GM21737 (cell line): ENCODE measurements around the gene CLDN9.

Source experiments
- ATAC-seq: cut with Tn5 transposase; IDR thresholded peaks from one replicate; pipeline ENCODE4 v1.9.1; 2021; ENCODE audit warnings: mild to moderate bottlenecking, moderate library complexity; ENCODE audit not compliant: unreplicated experiment

CLDN9 gene

GRCh38 chr16:2973605-2974318 is 39.0 kb upstream of the CLDN9 start:
- ATAC-seq, result no peak

DNA sequence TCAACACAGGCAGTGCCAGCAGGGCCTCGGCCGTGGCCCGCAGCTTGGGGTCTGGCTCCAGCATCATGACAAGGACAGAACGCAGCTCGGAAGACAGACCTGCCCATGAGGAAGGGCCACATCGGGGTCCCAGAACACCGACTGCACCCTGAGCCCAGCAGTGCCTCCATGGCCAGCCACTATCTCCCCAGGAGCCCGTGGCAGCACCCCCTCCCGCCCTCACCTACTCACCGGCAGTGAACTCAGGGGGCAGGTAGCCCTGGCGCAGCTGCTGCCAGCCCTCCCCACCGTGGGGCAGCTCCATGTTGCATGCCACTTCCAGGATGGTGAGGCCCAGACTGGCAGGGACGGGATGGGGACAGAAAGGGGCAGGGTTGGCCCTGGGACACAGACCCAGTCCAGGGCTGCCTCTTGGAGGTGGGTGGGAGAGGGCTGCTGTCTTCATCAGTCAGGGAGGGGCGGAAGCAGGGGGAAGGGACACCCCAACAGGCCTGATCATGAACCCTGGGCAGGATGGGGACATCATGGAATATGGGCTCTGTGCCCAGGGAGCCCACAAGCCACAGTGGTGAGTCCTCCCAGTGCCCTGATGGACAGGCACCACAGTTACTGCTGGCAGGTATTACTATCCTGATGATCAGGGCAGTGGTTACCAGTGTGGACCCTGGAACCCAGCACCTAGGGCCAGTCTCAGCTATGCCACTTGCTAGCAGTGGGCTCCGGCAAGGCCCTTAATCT is 38.2 kb upstream of the CLDN9 start:
- no peak for ATAC-seq

DNA sequence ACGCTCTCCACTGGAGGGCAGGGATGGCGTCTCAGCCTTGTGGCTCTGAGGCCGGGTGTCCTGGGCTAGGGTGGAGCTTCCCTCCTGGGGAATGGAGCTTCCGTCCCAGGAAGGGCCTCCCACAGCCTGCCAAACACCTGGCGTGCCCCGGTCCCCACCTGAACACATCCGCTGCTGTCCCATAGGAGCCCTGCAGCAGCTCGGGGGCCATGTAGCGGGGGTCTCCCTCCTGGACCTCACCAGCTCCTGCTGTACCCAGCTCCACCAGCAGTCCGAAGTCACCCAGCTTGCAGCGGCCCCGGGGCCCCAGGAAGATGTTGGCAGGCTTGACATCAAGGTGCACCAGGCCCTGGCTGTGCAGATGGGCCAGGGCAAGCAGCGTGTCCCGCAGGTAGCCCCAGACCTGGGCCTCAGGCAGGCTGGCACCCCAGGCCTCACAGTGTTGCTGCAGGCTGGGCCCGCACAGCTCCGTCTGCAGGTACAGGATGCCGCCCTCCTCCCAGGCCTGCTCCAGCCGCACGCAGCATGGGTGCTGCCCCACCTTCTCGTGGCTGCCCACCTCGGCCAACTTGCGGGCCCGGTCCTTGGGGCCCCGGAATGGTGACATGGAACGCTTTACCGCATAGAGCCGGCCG is 37.4 kb upstream of the CLDN9 start:
- ATAC-seq, result no peak

- ATAC-seq, result no peak
Measured at GRCh38 chr16:2976201-2976600, 36.5 kb upstream of the CLDN9 start.

GRCh38 chr16:2976673-2977072 is 36.0 kb upstream of the CLDN9 start:
- ATAC-seq, result no peak

GRCh38 chr16:2977440-2977839 is 35.3 kb upstream of the CLDN9 start:
- no peak for ATAC-seq

GRCh38 chr16:2979669-2980226 is 33.0 kb upstream of the CLDN9 start:
- no peak for ATAC-seq

DNA sequence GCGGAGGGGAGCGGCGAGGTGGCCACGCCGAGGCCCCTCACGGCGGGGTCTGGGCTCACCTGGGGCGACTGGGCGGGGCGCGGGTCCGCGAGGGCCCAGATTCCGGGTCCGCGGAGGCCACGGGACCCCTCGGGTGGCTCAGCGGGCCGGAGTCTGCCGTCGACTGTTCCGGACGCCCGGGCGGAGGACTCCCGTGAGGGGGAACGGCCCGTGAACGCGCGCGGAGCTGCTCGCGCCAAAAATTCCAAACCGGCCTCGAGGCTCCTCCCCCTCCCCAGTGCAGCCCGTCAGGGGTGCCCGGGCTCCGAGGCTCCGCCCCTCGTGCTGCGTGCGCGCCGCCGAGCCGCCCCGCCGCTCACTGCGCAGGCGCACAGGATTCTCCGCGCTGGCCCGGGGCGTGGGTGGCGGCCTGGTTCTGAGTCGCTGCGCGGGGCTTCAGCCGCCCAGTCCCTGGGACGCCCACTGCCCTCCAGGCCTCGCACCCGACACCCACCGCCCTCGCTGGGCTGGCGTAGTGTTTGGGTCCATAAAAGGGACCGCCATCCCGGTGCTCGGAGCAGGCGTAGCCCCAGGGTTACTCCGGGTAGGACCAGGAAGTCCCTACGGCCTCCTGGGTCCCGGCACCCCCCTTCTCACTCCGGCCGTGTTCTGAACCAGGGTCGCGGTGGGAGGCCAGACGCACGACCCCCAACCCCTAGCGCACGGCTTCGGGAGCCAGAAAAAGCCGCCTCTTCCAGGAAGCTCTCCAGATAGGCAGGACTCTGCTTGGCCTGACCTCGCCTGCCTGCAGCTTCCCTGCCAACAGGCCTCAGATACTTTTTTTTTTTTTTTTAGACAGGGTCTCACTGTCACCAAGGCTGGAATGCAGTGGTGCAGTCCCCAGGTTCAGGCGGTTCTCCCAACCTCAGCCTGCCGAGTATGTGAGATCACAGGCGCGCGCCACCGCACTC is 32.2 kb upstream of the CLDN9 start, which contains the start of gene PKMYT1:
Gene PKMYT1, minus strand, starts transcription at position 220 of the 950 bp plus-strand sequence. CDS start 789 bp downstream, outside the sequence.
- ATAC-seq, result peak; percentile 61

- no peak for ATAC-seq
Measured at GRCh38 chr16:2981177-2981898, 31.4 kb upstream of the CLDN9 start.

GRCh38 chr16:2981899-2982250 is 30.8 kb upstream of the CLDN9 start:
- ATAC-seq, result no peak

- ATAC-seq, result no peak
Measured at GRCh38 chr16:2982402-2982801, 30.3 kb upstream of the CLDN9 start.

GRCh38 chr16:2983706-2984136 is 29.0 kb upstream of the CLDN9 start:
- ATAC-seq, result no peak

GRCh38 chr16:2985462-2985861 is 27.3 kb upstream of the CLDN9 start:
- ATAC-seq, result no peak

DNA sequence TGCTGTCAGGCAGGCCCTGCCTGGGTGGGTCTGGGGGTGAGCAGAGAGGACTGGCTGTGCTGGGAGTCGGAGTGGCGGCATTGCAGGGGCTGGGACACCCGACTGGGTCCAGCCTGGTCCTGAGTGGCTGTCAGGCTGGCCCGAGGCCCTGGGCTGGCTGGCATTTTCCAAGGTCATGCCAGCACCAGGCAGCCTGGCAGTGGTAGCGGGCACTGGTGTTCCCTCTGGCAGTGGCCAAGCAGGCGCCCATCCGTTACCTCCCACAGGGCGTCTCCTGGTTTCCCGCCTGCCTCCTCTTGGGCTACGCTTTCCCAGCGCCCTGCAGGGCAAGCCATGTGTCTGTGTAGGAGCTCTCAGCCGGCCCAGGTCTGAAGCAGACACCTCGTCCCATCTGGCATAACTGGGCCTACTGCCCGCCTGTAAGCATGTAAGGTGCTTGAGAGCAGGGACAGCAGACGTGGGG is 26.8 kb upstream of the CLDN9 start:
- ATAC-seq, result no peak

GRCh38 chr16:2986623-2987188 is 26.0 kb upstream of the CLDN9 start:
- no peak for ATAC-seq

DNA sequence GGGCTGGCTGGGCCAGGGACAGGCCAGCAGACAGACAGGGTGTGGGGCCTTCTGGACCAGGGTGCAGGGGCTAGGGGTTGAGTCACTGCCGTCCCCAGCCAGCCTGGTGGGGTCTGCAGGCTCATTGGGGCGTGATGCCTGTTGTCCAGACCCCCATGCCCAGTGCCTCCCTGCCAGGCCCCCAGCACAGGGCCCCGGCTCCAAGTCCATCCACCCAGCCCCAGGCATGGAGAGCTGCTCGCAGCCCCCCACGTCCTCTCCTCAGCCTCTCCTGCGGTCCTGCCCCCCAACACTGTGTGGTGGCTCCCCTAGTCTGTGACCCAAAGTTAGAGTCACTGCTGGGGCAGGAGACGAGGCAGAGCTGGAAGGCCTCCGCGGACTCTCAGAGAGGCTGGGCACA is 25.4 kb upstream of the CLDN9 start:
- no peak for ATAC-seq

DNA sequence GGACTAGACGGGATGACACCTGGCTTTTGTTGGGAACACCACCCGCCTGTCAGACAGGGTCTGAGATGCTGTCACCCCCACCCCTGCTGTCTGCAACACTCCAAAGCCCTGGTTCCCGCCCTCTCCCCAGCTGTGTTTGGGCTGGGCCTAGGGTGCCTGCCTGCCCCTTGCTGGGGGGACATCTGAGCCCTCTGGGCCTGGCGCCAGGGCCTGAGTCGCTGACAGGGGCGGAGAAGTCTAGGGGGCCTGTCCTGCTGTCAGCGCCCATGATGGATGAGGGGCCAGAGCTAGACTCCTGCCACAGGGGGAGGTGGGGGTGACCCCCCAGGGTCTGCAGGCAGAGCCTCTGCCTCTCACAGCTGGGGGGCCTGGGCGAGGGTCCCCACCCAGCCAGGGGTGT is 24.9 kb upstream of the CLDN9 start:
- ATAC-seq, result no peak

- no peak for ATAC-seq
Measured at GRCh38 chr16:2988590-2989099, 24.1 kb upstream of the CLDN9 start.

DNA sequence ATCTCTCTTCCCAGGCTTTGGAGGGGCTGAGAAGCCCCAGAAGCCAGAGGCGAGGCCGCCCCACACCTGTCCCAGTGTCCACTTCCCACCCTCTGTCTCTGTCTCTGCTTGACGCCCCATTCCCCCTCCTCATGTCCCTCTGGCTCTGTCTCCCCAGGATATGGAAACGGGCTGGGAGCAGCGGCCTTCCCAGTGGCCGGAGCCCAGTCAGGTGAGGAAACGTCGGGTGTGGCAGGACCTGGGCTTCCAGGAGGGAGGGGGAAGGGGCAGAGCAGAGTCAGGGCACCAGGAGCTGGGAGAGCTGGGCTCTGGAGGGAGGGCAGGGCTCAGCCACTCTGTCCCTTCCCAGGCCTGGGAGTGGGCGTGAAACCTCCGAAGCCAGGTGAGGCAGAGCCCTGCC is 21.8 kb upstream of the CLDN9 start:
- ATAC-seq, result no peak
